Measurements from ENCODE around the gene DNAL1.

GRCh38 chr14:73723797-73724661, 79.2 kb downstream of the DNAL1 start:
- TF ChIP-seq CTCF (IDR thresholded peaks at IDR 0.05) = no peak; the same call in 1 of the 2 replicates
- TF ChIP-seq EP300 (IDR thresholded peaks at IDR 0.05; ENCODE audit: borderline replicate concordance in 1 of 2, low read depth in 1 of 2, low read length in 1 of 2) = no peak
- TF ChIP-seq MXI1 (IDR thresholded peaks at IDR 0.05; ENCODE audit: low read depth, low read length) = no peak
- no peak for TF ChIP-seq REST (IDR thresholded peaks at IDR 0.05; ENCODE audit: low read depth, low read length)
- TF ChIP-seq SMC3 (IDR thresholded peaks at IDR 0.05; ENCODE audit: low read depth, low read length) = no peak
- no peak for TF ChIP-seq FOXM1 (IDR thresholded peaks at IDR 0.05; ENCODE audit: low read depth)
- no peak for TF ChIP-seq POLR2AphosphoS5 (IDR thresholded peaks at IDR 0.05; ENCODE audit: low read depth, low read length)
- TF ChIP-seq RAD21 (IDR thresholded peaks at IDR 0.05; ENCODE audit: low read length) = peak; percentile 22; the same call in 1 of the 2 replicates
- peak; percentile 23; the same call in 1 of the 2 replicates for TF ChIP-seq NFIC (IDR thresholded peaks at IDR 0.05; ENCODE audit: borderline replicate concordance)
